ENCODE data around the gene TCAP.

DNA sequence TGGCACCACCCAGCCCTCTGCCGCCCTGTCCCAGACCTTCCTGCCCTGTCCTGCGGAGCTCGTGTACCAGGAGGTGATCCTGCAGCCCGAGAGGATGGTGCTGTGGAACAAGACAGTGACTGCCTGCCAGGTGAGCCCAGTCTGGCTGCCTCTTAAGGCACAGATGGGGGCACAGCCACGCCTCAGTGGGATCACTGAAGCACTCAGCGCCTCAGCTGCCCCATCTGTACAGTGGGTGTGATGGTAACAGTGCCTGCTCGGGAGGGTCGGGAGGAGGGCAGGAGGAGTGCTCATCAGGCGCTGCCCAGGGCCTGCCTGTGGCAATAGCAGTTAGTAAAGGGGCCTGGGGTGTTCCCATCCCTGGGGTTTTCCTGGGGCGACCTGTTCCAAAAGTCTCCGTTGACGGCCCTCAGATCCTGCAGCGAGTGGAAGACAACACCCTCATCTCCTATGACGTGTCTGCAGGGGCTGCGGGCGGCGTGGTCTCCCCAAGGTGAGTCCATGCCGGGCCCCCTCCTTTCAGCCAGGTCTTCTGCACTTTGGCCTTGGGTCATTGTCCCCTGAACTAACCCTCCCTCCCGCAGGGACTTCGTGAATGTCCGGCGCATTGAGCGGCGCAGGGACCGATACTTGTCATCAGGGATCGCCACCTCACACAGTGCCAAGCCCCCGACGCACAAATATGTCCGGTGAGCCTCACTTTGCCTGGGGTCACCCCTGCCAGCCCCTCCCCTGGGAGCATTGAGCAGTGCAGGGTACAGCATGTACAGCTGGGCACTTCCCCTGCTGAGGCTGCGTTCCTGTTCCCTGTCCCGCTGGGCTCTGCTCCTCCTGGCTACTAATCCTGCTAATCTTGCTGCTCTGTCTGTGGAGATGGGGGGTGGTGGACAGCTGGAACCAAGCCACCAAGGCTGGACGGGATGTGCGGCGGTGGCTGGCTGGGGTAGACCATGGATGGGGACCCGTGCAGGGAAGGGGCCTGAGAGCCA lies 4.5 kb upstream of the TCAP start:
- TF ChIP-seq RAD21 (IDR thresholded peaks at IDR 0.05; ENCODE audit: low read depth) = no peak
- no peak for TF ChIP-seq TAF1 (IDR thresholded peaks at IDR 0.05; ENCODE audit: low read depth)
- TF ChIP-seq EGR1 (IDR thresholded peaks at IDR 0.05) = no peak
- TF ChIP-seq MAX (IDR thresholded peaks at IDR 0.05) = no peak
